Measurements from ENCODE around the gene FARS2. TPM values are rescaled to one million over a fixed set of nuclear protein-coding genes. Genes with fewer than 3 reads are reported as not detected.
A peak's percentile ranks its signal among the peaks of the same experiment; 100 is the strongest.
"Not testable (repeated sequence)": the region's sequence is repeated elsewhere in the genome, so short reads cannot be mapped to it uniquely, and the experiment has no call there.

FARS2 gene
- total RNA-seq, 1 donor from 2014 or later: 16.5 TPM

DNA sequence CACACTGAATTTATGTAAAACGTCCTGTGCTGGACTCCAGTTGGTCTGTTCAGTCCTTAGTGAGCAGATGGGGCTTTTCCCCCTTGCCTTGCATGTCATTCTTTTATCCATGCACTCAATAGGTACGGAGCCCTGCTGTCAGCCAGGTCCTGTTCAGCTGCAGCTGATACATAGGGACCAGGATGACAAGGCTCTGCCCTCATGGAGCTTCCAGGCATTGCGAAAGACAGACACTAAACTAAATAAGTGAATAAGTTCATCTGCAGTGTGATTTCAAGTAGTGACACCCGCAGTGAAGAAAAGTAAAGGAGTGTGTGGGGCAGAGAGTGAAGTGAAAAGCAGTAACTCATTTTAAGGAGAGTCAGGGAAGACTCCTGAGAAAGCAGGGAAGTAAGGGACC lies 421.2 kb downstream of the FARS2 start:
- Histone ChIP-seq H3K27me3 (no peaks in the 10 kb centered on the region), H3K4me1 (no peaks in the 10 kb centered on the region), H3K9me3 (no peaks in the 10 kb centered on the region), H3K4me3 (no peak overlapping the region), H3K36me3 (no peaks in the 10 kb centered on the region), H3K27ac (no peak overlapping the region)
- no peak for TF ChIP-seq POLR2A (IDR thresholded peaks at IDR 0.05)
- no peak for TF ChIP-seq POLR2AphosphoS5 (IDR thresholded peaks at IDR 0.05; ENCODE audit: insufficient read depth in 1 of 2, low read depth in 1 of 2)
- TF ChIP-seq, protein P1, sequence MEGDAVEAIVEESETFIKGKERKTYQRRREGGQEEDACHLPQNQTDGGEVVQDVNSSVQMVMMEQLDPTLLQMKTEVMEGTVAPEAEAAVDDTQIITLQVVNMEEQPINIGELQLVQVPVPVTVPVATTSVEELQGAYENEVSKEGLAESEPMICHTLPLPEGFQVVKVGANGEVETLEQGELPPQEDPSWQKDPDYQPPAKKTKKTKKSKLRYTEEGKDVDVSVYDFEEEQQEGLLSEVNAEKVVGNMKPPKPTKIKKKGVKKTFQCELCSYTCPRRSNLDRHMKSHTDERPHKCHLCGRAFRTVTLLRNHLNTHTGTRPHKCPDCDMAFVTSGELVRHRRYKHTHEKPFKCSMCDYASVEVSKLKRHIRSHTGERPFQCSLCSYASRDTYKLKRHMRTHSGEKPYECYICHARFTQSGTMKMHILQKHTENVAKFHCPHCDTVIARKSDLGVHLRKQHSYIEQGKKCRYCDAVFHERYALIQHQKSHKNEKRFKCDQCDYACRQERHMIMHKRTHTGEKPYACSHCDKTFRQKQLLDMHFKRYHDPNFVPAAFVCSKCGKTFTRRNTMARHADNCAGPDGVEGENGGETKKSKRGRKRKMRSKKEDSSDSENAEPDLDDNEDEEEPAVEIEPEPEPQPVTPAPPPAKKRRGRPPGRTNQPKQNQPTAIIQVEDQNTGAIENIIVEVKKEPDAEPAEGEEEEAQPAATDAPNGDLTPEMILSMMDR (IDR thresholded peaks at IDR 0.05): no peak
- no peak for DNase-seq (ENCODE audit: extremely low spot score in 2 of 2)
- intact Hi-C loops (cut with DNase I): no loop called here

DNA sequence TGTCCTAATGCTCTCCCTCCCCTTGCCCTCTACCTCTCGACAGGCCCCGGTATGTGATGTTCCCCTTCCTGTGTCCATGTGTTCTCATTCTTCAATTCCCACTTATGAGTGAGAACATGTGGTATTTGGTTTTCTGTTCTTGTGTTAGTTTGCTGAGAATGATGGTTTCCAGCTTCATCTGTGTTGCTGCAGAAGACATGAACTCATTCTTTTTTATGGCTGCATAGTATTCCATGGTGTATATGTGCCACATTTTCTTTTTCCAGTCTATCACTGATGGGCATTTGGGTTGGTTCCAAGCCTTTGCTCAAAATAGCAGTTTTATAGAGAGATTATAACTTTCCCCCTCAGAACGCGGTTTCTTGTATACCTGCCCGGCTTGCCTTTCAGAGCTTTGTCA lies 422.4 kb downstream of the FARS2 start:
- H3K4me1 ChIP-seq; H3K27ac ChIP-seq; H3K27me3 ChIP-seq; intact Hi-C loops (cut with DNase I); H3K36me3 ChIP-seq; H3K9me3 ChIP-seq; DNase-seq (ENCODE audit: extremely low spot score in 2 of 2); H3K4me3 ChIP-seq: not testable (repeated sequence)

DNA sequence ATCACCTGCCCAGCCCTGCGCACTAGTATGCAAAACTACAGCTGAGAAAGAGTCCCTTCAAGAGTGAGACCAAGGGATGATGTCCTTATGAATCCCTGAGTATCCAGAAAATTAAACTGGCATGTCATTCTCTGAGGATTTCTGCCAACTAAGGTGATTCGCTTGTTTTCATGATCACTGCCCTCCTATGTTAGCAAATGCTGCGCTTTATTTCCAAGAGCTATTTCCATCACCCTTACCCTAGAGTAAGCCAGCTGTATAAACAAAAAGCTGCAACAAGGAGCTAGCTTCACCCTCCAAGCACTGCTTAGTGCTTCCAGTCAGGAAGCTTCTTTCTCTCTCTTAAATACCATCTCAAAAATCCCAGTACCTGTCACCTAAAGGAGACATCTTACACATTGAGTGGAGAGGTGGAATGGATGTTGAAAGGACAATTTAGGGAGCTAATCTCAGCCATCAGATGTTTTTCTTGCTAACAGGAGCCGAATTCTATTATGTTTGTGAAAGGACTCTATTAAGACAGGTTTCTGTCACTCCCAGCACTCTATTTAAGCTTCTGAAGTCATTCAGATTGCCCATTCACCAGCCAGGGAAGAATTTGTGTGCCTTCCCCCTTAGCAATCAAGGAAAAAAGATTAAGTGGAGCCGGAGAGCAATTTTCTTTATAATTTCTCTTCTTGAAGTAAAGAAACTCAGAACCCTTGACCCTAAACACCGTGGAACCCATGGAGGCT lies 423.2 kb downstream of the FARS2 start:
- Histone ChIP-seq H3K36me3 (no peaks in the 10 kb centered on the region), H3K27me3 (no peaks in the 10 kb centered on the region), H3K9me3 (no peaks in the 10 kb centered on the region), H3K27ac (no peak overlapping the region), H3K4me3 (no peak overlapping the region), H3K4me1 (no peaks in the 10 kb centered on the region)
- TF ChIP-seq POLR2AphosphoS5 (IDR thresholded peaks at IDR 0.05; ENCODE audit: insufficient read depth in 1 of 2, low read depth in 1 of 2) (no peak), POLR2A (IDR thresholded peaks at IDR 0.05) (no peak)
- TF ChIP-seq, protein P1 (IDR thresholded peaks at IDR 0.05): no peak
- intact Hi-C loops (cut with DNase I): no loop called here
- DNase-seq (ENCODE audit: extremely low spot score in 2 of 2): no peak

DNA sequence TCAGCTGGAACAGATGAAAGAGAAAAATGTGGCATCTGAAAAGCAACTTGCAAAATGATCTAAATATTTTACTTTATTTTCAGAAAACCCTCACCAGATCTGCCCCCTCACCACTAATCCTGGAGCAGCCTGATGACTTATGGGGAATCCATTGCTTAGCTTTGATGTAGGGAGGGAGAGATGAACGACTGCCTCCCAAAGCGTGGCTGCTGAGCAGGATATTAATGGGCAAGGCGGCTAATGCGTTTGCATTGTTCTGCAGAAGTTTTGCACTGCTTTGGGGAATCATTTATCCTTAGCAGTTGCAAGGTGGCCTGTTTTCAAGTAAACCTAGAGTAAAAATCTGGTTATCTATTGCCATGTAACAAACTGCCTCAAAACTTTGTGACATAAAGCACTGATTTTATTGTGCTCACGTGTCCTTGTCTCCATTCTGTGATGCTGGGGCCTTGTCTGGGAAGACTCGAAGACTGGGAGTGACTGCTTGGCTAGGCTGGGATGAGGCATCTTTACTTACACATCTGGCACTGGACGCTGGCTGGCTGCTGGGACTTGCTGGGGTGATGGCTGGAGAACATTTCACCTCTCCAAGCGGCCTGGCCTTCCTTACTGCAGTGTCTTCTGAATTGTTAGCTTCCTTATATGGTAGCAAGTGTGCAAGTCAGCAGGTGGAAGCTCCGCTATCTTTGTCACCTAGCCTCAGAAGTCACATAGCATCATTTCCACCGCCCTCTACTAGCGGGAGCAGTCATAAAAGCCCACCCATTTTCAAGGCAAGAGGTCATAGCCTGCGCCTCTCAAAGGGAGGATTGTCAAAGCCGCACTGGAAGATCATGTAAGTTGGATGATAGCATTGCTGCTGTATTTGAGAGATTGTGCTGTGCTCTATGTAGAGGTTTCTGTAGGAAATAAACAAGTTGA lies 432.2 kb downstream of the FARS2 start:
- TF ChIP-seq POLR2AphosphoS5 (IDR thresholded peaks at IDR 0.05; ENCODE audit: insufficient read depth in 1 of 2, low read depth in 1 of 2) (no peak), POLR2A (IDR thresholded peaks at IDR 0.05) (no peak)
- TF ChIP-seq, protein P1 (IDR thresholded peaks at IDR 0.05): no peak
- H3K27ac ChIP-seq: no peak overlapping the region
- H3K36me3 ChIP-seq: no peaks in the 10 kb centered on the region
- no peak overlapping the region for H3K4me3 ChIP-seq
- H3K4me1 ChIP-seq: peaks cover 10% of the 10 kb centered on the region
- H3K9me3 ChIP-seq: no peaks in the 10 kb centered on the region
- intact Hi-C loops (cut with DNase I): no loop called here
- DNase-seq (ENCODE audit: extremely low spot score in 2 of 2): peak in 1 of 2 donors; percentile 60
- H3K27me3 ChIP-seq: no peaks in the 10 kb centered on the region

DNA sequence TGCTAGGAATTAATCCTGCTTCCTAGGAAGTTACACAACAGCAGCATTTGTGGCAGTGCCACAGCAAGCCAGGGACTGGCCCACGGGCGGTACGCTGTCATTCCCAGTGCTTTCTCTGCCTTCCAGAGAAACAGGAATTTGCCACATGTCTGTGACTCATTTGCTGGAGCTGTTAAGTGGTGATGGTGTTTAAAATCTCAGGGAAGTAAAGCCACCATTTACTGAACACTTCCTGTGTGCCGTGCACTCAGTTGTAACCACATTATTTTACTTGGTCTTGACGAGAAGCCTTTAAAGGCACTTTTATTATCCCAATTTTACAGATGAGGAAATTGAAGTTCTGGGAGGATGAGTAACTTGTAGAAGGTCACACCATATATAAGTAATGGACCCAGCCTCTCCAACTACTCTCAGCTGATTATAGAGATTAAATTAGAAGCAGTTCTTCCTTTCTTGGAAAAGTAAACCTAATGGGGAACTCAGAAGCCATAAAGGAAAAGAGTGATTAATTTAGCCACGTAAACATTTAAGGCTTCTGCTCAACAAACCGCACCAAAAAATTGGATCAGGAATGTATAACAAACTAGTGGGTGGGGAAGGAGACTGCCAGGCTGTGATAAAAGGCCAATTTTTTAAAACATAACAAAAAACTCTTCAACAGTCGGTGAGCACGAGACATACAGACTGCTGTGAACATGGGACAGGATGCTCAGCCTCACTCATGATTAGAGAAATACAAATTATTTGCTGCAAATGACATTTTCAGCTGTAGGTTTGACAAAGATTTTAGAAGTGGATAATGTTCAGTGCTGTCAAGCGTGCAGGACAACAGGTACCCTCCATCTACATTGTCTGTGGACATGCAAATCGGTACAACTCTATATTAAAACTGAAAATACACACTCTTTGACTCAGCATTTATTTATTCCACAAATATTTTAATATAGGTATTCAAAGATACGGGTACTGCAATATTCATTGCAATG lies 434.2 kb downstream of the FARS2 start:
- no peak overlapping the region for H3K27ac ChIP-seq

More for the DNA sequence above, 434.2 kb downstream of the FARS2 start:
- Histone ChIP-seq H3K9me3 (no peaks in the 10 kb centered on the region), H3K4me1 (peaks cover 10% of the 10 kb centered on the region), H3K36me3 (no peaks in the 10 kb centered on the region), H3K27me3 (no peaks in the 10 kb centered on the region), H3K4me3 (no peak overlapping the region)
- TF ChIP-seq POLR2A (IDR thresholded peaks at IDR 0.05) (no peak), POLR2AphosphoS5 (IDR thresholded peaks at IDR 0.05; ENCODE audit: insufficient read depth in 1 of 2, low read depth in 1 of 2) (no peak)
- TF ChIP-seq, protein P1 (IDR thresholded peaks at IDR 0.05): no peak
- intact Hi-C loops (cut with DNase I): no loop called here
- DNase-seq (ENCODE audit: extremely low spot score in 2 of 2): peak in 1 of 2 donors; percentile 52

All from vagina (tissue), 2 donors.